OCI-LY1 (cell line): ENCODE data around the gene RPSA.

Experiments
- H2AFZ ChIP-seq: fragments of 200-600 bp; sonication (generic), shearing (Covaris generic); 2 replicates; pipeline ENCODE4 v1.6.0; 2014; ENCODE audit warnings: antibody characterized with exemption, mild to moderate bottlenecking, low read length
- H3F3A ChIP-seq: fragments of 200-600 bp; sonication (generic), shearing (Covaris generic); 2 replicates; pipeline ENCODE4 v1.6.0; 2014; ENCODE audit warnings: mild to moderate bottlenecking, antibody characterized with exemption, low read length, moderate library complexity; ENCODE audit not compliant: insufficient read depth
- H3K27ac ChIP-seq: fragments of 200-600 bp; sonication (generic); 2 replicates; pipeline ENCODE4 v1.5.1; 2014; ENCODE audit warnings: low read length, mixed run types, mild to moderate bottlenecking, low read depth; ENCODE audit not compliant: poor library complexity, severe bottlenecking
- H3K27me3 ChIP-seq: fragments of 200-600 bp; sonication (generic); 2 replicates; pipeline ENCODE4 v1.6.0; 2014; ENCODE audit warnings: antibody characterized with exemption, mild to moderate bottlenecking, low read length, moderate library complexity; ENCODE audit not compliant: insufficient read depth
- H3K36me3 ChIP-seq: fragments of 200-600 bp; sonication (generic); 2 replicates; pipeline ENCODE4 v1.6.1; 2014; ENCODE audit warnings: mild to moderate bottlenecking, antibody characterized with exemption, low read length, moderate library complexity, mixed read lengths; ENCODE audit not compliant: insufficient read depth
- H3K4me1 ChIP-seq: fragments of 200-600 bp; sonication (generic); 2 replicates; pipeline ENCODE4 v1.5.1; 2014; ENCODE audit warnings: mild to moderate bottlenecking, low read length, moderate library complexity; ENCODE audit not compliant: insufficient read depth, severe bottlenecking
- H3K4me2 ChIP-seq: fragments of 200-600 bp; sonication (generic), shearing (Covaris generic); 2 replicates; pipeline ENCODE4 v1.6.1; 2014; ENCODE audit warnings: low read length
- H3K4me3 ChIP-seq: fragments of 200-600 bp; sonication (generic); 2 replicates; pipeline ENCODE4 v1.5.1; 2014; ENCODE audit warnings: low read length, low read depth, mild to moderate bottlenecking, mixed read lengths; ENCODE audit not compliant: poor library complexity, severe bottlenecking
- H3K79me2 ChIP-seq: fragments of 200-600 bp; shearing (Covaris generic); 2 replicates; pipeline ENCODE4 v1.6.1; 2016; ENCODE audit warnings: mixed run types, low read length, mixed read lengths; ENCODE audit not compliant: insufficient read depth
- H3K9ac ChIP-seq: fragments of 200-600 bp; sonication (generic), shearing (Covaris generic); 2 replicates; pipeline ENCODE4 v1.6.1; 2014; ENCODE audit warnings: mild to moderate bottlenecking, low read length, mixed read lengths
- H3K9me2 ChIP-seq: fragments of 200-600 bp; sonication (generic), shearing (Covaris generic); 2 replicates; pipeline ENCODE4 v1.6.1; 2014; ENCODE audit warnings: low read depth, mild to moderate bottlenecking, low read length, mixed read lengths
- H3K9me3 ChIP-seq: fragments of 200-600 bp; shearing (Covaris generic); 2 replicates; pipeline ENCODE4 v1.6.1; 2014; ENCODE audit warnings: low read length, mixed read lengths
- H4K20me1 ChIP-seq: fragments of 200-600 bp; sonication (generic), shearing (Covaris generic); 2 replicates; pipeline ENCODE4 v1.6.0; 2016; ENCODE audit warnings: mild to moderate bottlenecking, low read length; ENCODE audit not compliant: insufficient read depth
- EZH2 ChIP-seq: fragments of 200-600 bp; sonication (generic), shearing (Covaris generic); IDR thresholded peaks from 2 replicates; pipeline ENCODE4 v1.8.0; 2017; ENCODE audit warnings: borderline replicate concordance, mixed run types, mild to moderate bottlenecking, antibody characterized with exemption, low read length, moderate library complexity, mixed read lengths
- TF ChIP-seq, protein P1 (sequence below): fragments of 200-600 bp; sonication (generic), shearing (Covaris generic); IDR thresholded peaks from 2 replicates; pipeline ENCODE4 v1.5.1; 2017; ENCODE audit warnings: mild to moderate bottlenecking, antibody characterized with exemption, low read length, moderate library complexity, mixed read lengths

Gene RPSA

GRCh38 chr3:39420543-39420942, 14.0 kb downstream of the RPSA start:
- Histone ChIP-seq H3K9me2 (no peaks in the 10 kb centered on the region), H3K4me3 (no peak overlapping the region), H3K9me3 (no peaks in the 10 kb centered on the region), H3K36me3 (no peaks in the 10 kb centered on the region), H4K20me1 (no peaks in the 10 kb centered on the region), H3F3A (no peaks in the 10 kb centered on the region), H3K9ac (no peak overlapping the region), H3K79me2 (no peaks in the 10 kb centered on the region), H3K27me3 (no peaks in the 10 kb centered on the region; the same call in 1 of the 2 replicates), H3K27ac (no peak overlapping the region), H3K4me1 (no peaks in the 10 kb centered on the region), H3K4me2 (no peak overlapping the region), H2AFZ (no peak overlapping the region)
- TF ChIP-seq, protein P1, sequence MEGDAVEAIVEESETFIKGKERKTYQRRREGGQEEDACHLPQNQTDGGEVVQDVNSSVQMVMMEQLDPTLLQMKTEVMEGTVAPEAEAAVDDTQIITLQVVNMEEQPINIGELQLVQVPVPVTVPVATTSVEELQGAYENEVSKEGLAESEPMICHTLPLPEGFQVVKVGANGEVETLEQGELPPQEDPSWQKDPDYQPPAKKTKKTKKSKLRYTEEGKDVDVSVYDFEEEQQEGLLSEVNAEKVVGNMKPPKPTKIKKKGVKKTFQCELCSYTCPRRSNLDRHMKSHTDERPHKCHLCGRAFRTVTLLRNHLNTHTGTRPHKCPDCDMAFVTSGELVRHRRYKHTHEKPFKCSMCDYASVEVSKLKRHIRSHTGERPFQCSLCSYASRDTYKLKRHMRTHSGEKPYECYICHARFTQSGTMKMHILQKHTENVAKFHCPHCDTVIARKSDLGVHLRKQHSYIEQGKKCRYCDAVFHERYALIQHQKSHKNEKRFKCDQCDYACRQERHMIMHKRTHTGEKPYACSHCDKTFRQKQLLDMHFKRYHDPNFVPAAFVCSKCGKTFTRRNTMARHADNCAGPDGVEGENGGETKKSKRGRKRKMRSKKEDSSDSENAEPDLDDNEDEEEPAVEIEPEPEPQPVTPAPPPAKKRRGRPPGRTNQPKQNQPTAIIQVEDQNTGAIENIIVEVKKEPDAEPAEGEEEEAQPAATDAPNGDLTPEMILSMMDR: no peak
- no peak for TF ChIP-seq EZH2

DNA sequence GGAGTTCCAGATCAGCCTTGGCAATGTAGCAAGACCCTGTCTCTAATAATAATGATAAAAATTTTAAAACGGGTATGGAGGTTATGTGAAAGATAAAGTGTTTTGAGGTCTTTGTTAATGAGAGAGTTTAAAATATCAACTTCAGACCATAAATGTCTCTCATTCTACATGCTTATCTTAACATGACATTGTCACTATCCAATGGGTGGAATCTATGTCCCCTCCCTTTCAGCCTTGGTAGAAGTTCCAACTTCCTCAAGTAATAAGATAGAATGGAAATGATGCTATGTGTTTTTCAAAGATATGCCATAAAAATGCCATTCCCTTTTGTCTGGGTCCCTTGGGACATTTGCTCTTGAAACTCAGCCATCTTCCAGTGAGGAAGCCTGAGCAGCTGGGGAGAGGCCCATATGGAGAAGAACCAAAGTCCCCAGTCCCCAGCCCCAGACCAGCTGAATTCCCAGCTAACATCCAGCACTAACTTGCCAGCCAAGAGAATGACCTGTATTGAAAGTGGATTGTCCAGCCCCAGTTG, 17.0 kb downstream of the RPSA start:
- TF ChIP-seq EZH2: no peak
- TF ChIP-seq, protein P1: no peak
- H4K20me1 ChIP-seq: no peaks in the 10 kb centered on the region
- H3K27me3 ChIP-seq: no peaks in the 10 kb centered on the region; the same call in 1 of the 2 replicates
- no peak overlapping the region for H3K9ac ChIP-seq
- H3K4me1 ChIP-seq: no peaks in the 10 kb centered on the region
- no peaks in the 10 kb centered on the region for H3K79me2 ChIP-seq
- no peak overlapping the region for H3K4me2 ChIP-seq
- no peak overlapping the region for H3K4me3 ChIP-seq
- H3K27ac ChIP-seq: no peak overlapping the region
- no peaks in the 10 kb centered on the region for H3K9me2 ChIP-seq
- H2AFZ ChIP-seq: no peak overlapping the region
- H3K36me3 ChIP-seq: no peaks in the 10 kb centered on the region
- no peaks in the 10 kb centered on the region for H3K9me3 ChIP-seq
- H3F3A ChIP-seq: no peaks in the 10 kb centered on the region

GRCh38 chr3:39426312-39426711, 19.8 kb downstream of the RPSA start:
- H3K9me2 ChIP-seq: no peaks in the 10 kb centered on the region
- H3F3A ChIP-seq: no peaks in the 10 kb centered on the region
- no peaks in the 10 kb centered on the region for H3K9me3 ChIP-seq
- no peaks in the 10 kb centered on the region for H3K79me2 ChIP-seq
- no peak overlapping the region for H3K4me2 ChIP-seq
- no peaks in the 10 kb centered on the region for H3K4me1 ChIP-seq
- no peaks in the 10 kb centered on the region for H3K36me3 ChIP-seq
- no peak for TF ChIP-seq EZH2
- TF ChIP-seq, protein P1: no peak
- no peaks in the 10 kb centered on the region; the same call in 1 of the 2 replicates for H3K27me3 ChIP-seq
- no peaks in the 10 kb centered on the region for H4K20me1 ChIP-seq
- no peak overlapping the region for H3K4me3 ChIP-seq
- H3K9ac ChIP-seq: no peak overlapping the region
- no peak overlapping the region for H2AFZ ChIP-seq
- H3K27ac ChIP-seq: no peak overlapping the region
